Testis (tissue), 2 donors: ENCODE results near the gene CARMIL1.

Experiments used
- POLR2A ChIP-seq: fragments of 450-650 bp; IDR thresholded peaks from one replicate; pipeline ENCODE4 v1.6.1; 2017; ENCODE audit warnings: antibody characterized with exemption, mild to moderate bottlenecking, moderate library complexity
- TF ChIP-seq, protein P1 (sequence below), 3 experiments: fragments of 450-650 bp in 2 of 3; fragments of 200-600 bp in 1 of 3; sonication (generic) in 1 of 3; IDR thresholded peaks; one replicate each; pipeline ENCODE4 v1.5.1; 2016 to 2019; ENCODE audit warnings: antibody characterized with exemption in 3 of 3, mild to moderate bottlenecking in 2 of 3, moderate library complexity in 1 of 3

DNA sequence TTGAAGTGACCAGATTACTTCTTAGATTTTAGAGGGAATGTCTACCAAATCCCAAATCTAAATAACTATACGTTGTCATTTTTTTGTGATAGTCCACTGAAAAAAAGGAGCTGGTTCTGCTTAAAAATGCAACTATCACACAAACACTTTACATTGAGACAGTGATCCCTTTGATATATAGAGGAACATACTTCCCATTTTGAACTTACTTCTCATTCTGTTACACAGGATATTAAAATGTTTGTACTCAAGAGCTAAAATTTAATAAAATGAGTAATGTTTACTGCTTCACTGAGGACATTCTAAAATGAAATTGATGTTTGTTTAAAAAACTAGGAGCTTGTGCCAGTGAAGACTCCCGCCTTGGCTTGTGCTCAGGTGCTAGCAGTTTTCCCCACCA lies 174.1 kb downstream of the CARMIL1 start:
- TF ChIP-seq, protein P1, sequence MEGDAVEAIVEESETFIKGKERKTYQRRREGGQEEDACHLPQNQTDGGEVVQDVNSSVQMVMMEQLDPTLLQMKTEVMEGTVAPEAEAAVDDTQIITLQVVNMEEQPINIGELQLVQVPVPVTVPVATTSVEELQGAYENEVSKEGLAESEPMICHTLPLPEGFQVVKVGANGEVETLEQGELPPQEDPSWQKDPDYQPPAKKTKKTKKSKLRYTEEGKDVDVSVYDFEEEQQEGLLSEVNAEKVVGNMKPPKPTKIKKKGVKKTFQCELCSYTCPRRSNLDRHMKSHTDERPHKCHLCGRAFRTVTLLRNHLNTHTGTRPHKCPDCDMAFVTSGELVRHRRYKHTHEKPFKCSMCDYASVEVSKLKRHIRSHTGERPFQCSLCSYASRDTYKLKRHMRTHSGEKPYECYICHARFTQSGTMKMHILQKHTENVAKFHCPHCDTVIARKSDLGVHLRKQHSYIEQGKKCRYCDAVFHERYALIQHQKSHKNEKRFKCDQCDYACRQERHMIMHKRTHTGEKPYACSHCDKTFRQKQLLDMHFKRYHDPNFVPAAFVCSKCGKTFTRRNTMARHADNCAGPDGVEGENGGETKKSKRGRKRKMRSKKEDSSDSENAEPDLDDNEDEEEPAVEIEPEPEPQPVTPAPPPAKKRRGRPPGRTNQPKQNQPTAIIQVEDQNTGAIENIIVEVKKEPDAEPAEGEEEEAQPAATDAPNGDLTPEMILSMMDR (IDR thresholded peaks at IDR 0.05) = no peak
- TF ChIP-seq POLR2A = no peak
